ENCODE results near the gene SGK1.

SGK1 gene

DNA sequence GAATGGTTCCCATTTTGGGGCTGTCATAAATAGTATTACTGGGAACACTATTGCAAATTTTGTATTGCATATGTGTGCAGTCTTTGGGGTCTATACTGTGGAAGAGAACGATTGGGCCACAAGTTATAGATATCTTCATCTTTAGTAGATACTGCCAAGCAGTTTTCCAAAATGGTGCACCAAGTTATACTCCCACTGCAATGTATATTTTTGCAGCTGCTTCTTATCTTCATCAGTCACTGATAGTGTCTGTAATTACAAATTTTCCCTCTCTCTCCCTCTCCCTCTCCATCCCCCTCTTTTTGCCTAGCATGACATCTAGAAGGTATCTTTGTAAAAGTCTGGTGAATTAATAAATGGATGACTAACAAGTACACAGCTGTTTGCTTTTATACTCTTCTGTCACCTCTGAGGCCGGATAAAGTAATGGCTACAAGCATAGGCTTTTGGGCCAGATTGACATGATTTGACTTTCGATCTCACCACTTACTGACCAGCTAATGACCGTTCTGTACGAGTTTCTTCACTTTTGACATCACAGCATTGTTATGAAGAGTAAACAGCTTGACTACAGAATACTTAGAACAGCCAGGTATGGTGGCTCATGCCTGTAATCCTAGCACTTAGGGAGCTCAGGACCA lies 152.2 kb downstream of the SGK1 start:
- no peak for DNase-seq

DNA sequence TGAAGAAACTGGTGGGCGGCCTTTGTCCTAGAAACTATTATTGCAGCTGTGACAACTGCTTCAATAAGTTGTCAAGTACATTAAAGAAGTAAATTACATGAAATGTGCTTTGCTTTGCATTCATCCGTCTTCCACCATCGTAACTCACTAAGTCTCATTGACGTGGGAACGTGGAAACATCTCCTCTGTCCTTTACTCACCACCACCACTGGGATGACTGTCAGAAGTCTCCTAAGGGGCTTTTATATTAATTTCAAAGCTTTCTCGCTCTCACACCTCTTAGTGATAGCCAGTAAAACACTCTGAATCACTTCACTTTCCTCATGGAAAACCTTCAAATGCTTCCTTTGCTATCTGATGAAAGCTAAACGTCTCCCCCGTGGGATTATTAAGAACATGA lies 153.6 kb downstream of the SGK1 start:
- DNase-seq = no peak

DNA sequence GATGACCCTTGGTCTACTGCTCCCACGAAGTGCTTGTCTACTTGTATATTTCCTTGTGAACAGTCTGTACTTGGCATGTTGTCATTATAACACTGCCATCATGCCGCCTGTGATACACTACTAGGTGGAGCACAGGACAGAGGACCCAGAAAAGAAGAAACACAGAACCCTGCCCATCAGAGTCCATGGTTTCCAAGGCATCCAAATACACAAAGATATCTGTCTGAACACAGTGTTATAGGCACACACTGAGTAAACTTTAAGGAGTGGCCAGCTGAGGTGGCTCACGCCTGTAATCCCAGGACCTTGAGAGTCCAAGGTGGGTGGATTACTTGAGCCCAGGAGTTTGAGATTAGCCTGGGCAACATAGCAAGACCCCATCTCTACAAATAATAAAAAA lies 155.0 kb downstream of the SGK1 start:
- DNase-seq = no peak

DNA sequence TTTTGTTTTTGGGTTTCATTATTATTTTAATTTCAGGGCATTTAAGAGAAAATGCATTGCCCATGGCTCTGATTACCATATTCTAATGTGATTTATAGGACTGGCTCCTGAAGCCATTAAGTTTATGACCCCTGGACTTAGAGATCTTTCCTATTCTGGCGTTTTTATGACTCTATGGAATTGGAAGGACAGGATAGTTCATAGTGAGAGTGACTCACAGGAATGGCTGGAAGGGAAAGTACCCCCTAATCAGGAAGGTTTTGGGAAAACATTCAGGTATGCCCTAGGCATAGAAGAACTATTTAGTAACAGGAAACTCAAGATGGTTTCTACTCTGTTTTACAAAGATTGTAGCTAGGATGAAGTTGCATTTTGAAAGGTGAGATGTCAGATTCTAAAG lies 156.9 kb downstream of the SGK1 start:
- DNase-seq = no peak

DNA sequence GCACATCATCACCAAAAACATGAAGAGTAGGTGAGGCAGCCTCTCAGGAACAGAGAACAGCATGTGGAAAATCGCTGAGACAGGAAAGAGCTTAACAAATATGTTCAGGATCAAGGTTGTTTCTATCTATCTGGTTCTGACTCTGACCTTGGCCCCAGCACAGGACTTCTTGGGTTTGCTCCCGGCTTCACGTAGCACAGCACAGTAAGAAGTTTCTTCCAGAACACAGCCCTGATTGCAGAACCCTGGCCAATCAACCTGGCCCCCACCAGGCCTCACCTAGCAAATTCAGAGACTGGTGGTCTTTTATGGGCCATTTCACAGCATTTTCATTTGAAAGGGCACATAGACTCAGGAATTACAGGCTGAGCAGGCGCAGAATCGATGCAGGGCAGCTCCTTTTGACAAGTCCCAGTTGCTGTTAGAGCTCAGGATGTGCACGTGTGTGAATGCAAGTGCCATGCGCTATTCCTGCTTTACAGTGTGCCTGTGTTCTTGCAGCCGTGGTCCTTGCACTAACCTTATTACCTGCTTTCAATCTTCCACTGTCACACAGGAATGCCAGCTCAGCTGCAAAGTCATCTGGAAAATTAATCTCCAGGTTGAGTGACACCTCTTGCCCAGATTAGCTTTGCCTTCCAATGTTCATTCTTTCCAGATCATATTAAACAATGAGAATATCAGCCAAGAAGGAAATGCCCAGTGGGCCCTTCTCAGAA lies 165.0 kb downstream of the SGK1 start:
- no peak for DNase-seq

DNA sequence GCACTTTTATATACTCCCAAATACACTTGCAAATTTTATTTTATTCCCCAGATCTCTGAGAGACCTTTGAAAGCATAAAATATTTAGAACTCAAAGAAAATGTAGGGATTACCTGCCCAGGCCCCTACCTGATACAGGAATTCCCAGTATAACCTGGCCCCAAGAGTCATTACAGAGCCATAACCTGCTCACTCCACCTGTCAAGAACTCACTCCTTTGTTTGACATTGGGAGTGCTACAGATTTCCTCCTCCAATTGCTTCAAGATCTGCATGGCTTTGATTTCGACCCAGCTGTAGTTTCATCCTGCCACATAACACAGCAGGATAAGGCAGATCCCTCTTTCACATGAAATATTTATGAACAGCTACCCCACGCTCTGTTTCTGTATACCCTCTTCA lies 169.3 kb downstream of the SGK1 start:
- DNase-seq = no peak

DNA sequence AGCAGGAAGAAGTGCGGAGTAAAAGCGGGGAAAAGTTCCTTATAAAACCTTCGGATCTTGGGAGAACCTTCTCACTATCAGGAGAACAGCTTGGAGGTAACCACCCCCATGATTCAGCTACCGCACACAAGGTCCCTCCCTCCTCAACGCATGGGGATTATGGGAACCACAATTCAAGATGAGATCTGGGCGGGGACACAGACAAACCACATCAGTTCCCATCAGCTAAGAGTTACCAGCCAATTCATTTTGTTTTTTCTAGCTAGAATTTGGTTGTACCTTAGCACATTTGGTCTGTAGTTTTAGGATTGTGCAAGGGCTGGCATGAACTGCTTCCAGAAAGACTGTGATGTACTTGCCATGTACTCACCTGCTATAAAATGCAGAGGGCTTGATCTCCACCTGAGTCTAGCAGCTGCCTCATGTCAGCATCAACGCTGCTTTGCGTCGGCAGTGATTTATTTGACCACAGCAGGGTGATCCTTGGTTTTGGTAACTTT lies 170.8 kb downstream of the SGK1 start:
- DNase-seq = no peak

DNA sequence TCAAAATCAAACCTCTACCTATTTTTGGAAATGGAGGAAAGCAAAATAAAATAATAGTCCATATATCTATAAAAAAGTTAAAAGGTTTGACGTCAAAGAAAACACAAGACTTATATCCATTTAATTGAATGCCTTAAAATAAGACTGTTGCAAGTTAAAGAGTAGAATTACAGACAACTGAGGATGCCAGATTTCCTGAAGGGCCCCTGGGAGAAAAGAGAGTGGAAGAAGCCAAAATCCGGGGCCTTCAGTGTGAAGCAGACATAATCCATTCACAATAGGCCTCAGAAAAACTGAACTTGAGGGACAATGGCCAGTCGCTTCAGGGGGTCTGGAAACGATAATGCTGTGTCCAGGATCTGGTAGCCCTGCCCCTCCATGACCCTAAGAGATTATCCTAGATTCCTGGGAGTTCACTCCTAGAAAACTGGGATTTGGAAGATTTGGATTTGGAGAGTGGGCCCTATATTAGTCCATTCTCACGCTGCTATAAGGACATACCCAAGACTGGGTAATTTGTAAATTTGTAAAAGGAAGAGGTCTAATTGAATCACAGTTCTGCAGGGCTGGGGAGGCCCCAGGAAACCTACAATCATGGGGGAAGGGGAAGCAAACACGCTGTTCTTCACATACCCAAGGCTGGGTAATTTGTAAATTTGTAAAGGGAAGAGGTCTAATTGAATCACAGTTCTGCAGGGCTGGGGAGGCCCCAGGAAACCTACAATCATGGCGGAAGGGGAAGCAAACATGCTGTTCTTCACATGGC lies 171.5 kb downstream of the SGK1 start:
- DNase-seq = no peak

DNA sequence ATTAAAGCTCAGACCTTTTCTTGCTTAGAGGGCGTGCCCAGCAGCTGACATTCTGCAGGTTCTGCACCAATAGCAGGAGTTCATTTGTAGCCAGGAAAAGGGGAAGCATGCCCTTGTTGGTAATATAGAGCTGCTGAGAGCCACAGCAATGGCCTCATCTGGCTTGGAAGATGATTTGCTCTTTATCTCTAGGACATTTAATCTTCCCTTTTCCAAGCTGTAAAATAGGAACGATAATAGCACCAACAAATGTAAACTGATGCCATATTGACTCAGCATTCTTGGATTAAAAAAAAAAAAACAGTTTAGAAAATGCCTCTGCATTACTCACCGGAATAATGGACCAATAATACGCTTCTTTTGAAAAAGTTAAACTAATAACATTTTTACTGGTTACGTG lies 172.1 kb downstream of the SGK1 start:
- no peak for DNase-seq

DNA sequence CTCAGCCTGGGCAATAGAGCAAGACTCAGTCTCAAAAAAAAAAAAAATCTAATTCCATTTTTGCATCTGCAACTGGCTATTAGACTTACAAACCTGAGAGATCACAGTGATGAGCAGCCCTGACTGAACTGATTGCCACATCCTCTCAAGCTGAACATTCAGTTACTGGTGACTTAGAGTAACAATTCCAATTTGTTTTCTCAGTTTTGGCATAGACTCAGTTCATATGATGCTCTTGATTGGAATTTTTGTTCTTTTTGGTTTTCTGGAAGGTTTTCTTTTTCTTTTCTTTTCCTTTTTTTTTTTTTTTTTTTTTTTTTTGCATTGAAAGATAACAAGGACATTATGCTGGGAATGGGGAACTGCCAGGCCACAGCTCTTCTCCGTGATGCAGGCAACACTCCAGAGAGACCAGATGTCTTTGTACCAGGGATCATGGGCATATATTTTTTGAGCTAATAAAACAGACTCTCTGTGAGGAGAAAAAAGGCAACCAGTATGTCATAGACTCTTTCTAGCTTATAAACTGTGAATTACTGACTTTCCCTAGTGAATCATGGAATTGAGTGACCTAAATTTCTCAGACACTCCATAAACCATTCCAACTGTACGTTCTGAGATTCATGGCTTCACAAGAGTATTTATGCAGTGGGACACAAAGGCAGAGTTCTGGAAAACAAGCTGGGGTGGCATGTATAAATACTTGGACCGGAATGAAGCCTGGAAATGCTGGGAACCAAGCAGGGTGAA lies 179.5 kb downstream of the SGK1 start:
- DNase-seq = no peak

DNA sequence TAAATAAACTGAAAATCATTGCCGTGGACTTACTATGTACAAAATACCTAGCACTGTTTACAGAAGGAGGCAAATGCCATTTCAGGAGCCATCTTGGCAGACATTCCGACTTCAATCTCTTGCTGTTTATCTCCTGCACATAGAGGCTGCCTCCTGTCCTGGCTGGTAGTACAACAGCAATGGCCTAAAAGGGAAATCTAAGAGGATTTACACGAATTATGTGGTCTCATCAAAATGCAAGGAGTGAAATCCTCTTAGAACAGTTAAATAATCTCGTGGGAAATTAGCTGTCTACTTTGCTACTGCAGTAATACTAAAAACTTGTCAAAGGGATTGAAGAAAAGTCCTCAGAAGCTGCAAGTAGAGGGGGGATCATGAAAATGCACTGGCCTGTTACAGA lies 183.3 kb downstream of the SGK1 start:
- DNase-seq = no peak

DNA sequence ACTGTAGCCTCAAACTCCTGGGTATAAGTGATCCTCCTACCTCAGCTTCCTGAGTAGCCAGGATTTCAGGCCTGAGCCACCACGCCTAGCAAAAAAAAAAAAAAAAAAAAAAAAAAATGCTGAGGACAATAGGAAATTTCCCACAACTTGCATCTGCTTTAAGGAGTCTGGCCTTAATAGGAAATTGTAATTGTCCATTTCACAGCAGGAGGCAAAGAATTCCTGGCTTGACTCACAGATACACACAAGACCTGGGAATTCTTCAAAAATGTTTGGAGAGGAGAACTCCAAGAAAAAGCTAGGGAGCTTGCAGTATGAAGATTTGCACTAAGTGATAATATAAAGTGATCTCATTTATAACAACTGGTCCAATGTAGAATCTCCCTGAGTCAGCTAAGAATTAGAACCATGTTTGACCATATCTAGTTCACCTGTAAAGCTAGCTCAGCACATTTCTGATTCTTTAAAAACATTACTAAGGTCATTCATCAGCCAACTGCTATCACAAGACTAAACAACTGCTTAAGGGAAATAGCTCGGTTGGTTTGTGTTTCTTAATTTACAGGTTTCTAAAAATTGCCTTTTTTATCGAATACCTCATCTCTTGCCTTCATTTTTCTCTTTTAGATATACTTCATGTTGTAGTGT lies 185.3 kb downstream of the SGK1 start:
- no peak for DNase-seq

DNA sequence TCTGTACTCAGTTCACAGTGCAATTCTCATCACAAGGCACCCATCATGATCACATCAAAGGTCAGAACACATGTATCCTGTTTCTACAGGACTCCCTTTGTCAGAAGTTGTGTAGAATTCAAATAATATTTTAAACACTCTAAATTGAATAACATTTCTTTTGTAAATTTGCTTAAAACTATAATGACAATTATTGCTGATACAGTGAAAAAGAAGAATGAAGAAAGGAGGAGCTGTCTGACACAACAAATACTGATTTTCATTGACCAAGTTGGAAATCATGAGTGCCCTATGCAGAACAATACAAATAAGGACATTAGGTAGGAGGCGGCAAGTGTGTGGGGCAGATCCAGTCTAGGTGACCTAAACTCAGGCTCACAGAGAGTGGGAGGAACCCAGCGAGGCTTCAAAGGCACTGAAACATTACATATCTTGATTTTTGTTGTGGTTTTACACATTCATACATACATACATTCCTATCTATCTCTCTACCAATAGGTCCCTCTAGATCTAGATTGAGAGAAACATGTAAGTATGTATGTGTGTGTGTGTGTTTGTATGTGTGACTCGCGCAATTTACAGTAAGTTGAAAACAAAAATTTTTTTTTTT lies 186.3 kb downstream of the SGK1 start:
- no peak for DNase-seq

DNA sequence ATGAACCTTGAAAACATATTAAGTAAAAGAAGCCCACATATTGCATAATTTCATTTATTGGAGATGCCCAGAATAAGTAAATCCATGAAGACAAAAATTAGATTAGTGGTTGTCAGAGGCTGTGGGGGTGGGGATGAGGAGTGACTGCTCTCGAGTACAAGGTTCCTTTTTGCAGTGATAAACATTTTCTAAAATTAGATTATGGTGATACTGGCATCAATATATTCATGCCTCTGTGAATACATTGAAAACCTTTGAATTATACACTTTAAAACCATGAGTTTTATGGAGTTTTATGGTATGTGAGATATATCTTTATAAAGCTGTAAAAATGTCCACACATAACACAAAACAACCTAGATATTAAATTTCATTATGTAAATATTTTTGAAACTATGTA lies 189.8 kb downstream of the SGK1 start:
- no peak for DNase-seq

DNA sequence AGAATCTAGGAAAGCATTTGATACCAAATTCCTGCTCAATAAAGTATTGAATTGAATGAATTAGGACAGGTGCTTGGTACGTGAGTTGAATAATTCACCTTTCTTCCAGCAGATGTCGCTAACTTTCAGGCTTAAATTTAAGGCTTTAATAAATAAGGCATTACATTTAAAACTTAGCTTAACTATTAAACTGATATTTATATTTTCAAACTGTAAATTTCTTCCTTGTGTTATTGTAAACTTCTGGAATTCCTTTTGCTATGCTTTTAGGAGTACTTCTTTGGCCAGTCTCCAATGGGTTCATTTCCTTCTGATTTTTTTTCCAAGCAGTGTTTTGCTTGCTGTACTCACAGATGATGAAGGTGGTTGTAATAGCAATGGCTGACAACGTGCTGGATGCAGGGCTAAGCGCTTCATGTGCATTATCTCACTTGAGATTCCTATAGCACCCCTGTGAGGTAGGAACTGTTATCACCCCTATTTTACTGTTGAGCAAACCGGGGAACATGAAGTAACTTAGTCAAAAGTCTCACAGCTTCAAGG lies 194.2 kb downstream of the SGK1 start:
- DNase-seq = peak; percentile 70

DNA sequence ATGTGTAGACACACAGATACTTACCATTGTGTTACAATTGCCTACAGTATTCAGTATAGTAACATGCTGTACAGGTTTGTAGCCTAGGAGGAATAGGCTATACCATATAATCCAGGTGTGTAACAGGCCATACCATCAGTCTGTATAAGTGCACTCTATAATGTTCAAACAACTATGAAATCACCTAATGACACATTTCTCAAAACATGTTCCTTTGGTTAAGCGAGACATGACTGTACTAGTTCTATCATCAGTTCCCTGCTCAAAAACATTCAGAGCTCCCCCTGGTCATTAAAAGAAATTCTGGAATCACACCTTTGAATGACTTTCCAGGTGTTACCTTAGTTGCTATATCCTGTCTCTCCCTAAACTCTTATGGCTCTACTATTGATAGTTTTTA lies 195.1 kb downstream of the SGK1 start:
- DNase-seq = no peak

DNA sequence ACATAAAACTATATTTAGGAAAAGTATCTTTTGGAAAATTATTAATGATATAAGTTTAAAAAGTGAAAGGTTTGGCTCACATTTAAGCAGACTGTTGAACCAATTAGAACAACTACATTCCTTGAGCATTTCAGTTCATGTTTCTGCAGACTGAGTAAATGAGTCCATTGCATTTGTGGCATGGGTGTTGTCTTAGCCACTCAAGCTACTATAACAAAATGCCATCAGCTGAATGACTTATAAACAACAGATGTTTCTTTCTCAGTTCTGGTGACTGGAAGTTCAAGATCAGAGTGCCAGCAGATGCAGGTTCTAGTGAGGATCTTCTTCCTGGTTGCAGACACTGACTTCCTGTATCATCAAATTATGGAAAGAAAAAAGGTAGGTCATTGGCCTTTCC lies 198.4 kb downstream of the SGK1 start:
- no peak for DNase-seq

All from NCI-H1105 treated with DMSO at 0.1 percent for 48 hours (cell line).